GM23338 (cell line): Measurements from ENCODE around the gene THTPA. TPM values are rescaled to one million over a fixed set of nuclear protein-coding genes. Genes with fewer than 3 reads are reported as not detected.

ENCODE experiments used
- ATAC-seq: fragments of 200-7000 bp; cut with Tn5 transposase; 3 replicates; pipeline ENCODE4 v1.9.1; 2020
- DNase-seq: peaks from one replicate; pipeline ENCODE4 v3.0.0-alpha.2; 2015; ENCODE audit warnings: low spot score
- H2AFZ ChIP-seq: fragments of 200-600 bp; sonication (generic); 2 replicates; pipeline ENCODE4 v1.8.0; 2016; ENCODE audit warnings: antibody characterized with exemption, mild to moderate bottlenecking, moderate library complexity
- H3F3A ChIP-seq: fragments of 200-600 bp; sonication (generic); replicated peaks from 2 replicates; pipeline ENCODE4 v1.8.0; 2017; ENCODE audit warnings: antibody characterized with exemption, mixed run types, low read depth
- H3K27ac ChIP-seq: fragments of 200-600 bp; sonication (generic); 2 replicates; pipeline ENCODE4 v1.6.1; 2016; ENCODE audit warnings: low read depth
- H3K27me3 ChIP-seq: fragments of 200-600 bp; sonication (generic); 2 replicates; pipeline ENCODE4 v1.8.0; 2016; ENCODE audit warnings: mild to moderate bottlenecking, mixed run types, moderate library complexity; ENCODE audit not compliant: insufficient read depth
- H3K36me3 ChIP-seq: fragments of 200-600 bp; sonication (generic); 2 replicates; pipeline ENCODE4 v1.8.0; 2016; ENCODE audit warnings: mild to moderate bottlenecking; ENCODE audit not compliant: insufficient read depth
- H3K4me1 ChIP-seq: fragments of 200-600 bp; sonication (generic); 2 replicates; pipeline ENCODE4 v1.8.0; 2016; ENCODE audit warnings: mild to moderate bottlenecking, moderate library complexity; ENCODE audit not compliant: insufficient read depth
- H3K4me2 ChIP-seq: fragments of 200-600 bp; sonication (generic); 2 replicates; pipeline ENCODE4 v1.7.1; 2017; ENCODE audit warnings: mixed run types
- H3K4me3 ChIP-seq: fragments of 200-600 bp; sonication (generic); 2 replicates; pipeline ENCODE4 v1.6.1; 2016; ENCODE audit warnings: mixed run types
- H3K79me2 ChIP-seq: fragments of 200-600 bp; sonication (generic); replicated peaks from 2 replicates; pipeline ENCODE4 v1.8.0; 2017; ENCODE audit warnings: mild to moderate bottlenecking; ENCODE audit not compliant: insufficient read depth
- H3K9me2 ChIP-seq: fragments of 200-600 bp; sonication (generic); 2 replicates; pipeline ENCODE4 v1.8.0; 2017; ENCODE audit not compliant: insufficient read depth
- H4K20me1 ChIP-seq: fragments of 200-600 bp; sonication (generic); replicated peaks from 2 replicates; pipeline ENCODE4 v1.8.0; 2017; ENCODE audit warnings: mild to moderate bottlenecking; ENCODE audit not compliant: insufficient read depth
- H3K27ac Mint-ChIP-seq: 2 replicates; pipeline ENCODE4 v1.8.0; 2020; ENCODE audit warnings: inconsistent platforms, mild to moderate bottlenecking, moderate library complexity, mixed read lengths
- H3K27me3 Mint-ChIP-seq: 3 replicates; pipeline ENCODE4 v1.8.0; 2022; ENCODE audit warnings: low read depth, mild to moderate bottlenecking, moderate library complexity, mixed read lengths, inconsistent platforms; ENCODE audit not compliant: insufficient read depth, poor library complexity
- H3K36me3 Mint-ChIP-seq: 3 replicates; pipeline ENCODE4 v1.8.0; 2021; ENCODE audit warnings: low read depth, mild to moderate bottlenecking, inconsistent platforms, moderate library complexity, mixed read lengths
- H3K4me1 Mint-ChIP-seq: 3 replicates; pipeline ENCODE4 v1.8.0; 2020; ENCODE audit warnings: mild to moderate bottlenecking, inconsistent platforms, mixed read lengths
- H3K4me3 Mint-ChIP-seq: 3 replicates; pipeline ENCODE4 v1.8.0; 2021; ENCODE audit warnings: moderate library complexity, mild to moderate bottlenecking, inconsistent platforms, mixed read lengths
- H3K9me3 Mint-ChIP-seq: 3 replicates; pipeline ENCODE4 v1.8.0; 2020; ENCODE audit warnings: moderate library complexity, mild to moderate bottlenecking, inconsistent platforms, mixed read lengths
- CREB1 ChIP-seq: fragments of 250-450 bp; sonication (Bioruptor Pico); IDR thresholded peaks from 2 replicates; pipeline ENCODE4 v1.5.0; 2020; ENCODE audit warnings: low read depth, mild to moderate bottlenecking, moderate library complexity
- EZH2 ChIP-seq: fragments of 200-600 bp; sonication (generic); IDR thresholded peaks from one replicate; pipeline ENCODE4 v1.8.0; 2017; ENCODE audit warnings: antibody characterized with exemption, mild to moderate bottlenecking, low read depth; ENCODE audit not compliant: unreplicated experiment
- JUNB ChIP-seq: IDR thresholded peaks from one replicate; pipeline ENCODE4 v1.6.1; 2016; ENCODE audit warnings: antibody characterized with exemption; ENCODE audit not compliant: unreplicated experiment
- NANOG ChIP-seq: IDR thresholded peaks from 2 replicates; pipeline ENCODE4 v1.6.1; 2016; ENCODE audit warnings: antibody characterized with exemption, borderline replicate concordance
- POLR2AphosphoS5 ChIP-seq: IDR thresholded peaks from 2 replicates; pipeline ENCODE4 v1.6.1; 2016; ENCODE audit warnings: antibody characterized with exemption, low read depth
- STAT1 ChIP-seq: IDR thresholded peaks from one replicate; pipeline ENCODE4 v1.6.1; 2016; ENCODE audit warnings: antibody characterized with exemption; ENCODE audit not compliant: unreplicated experiment
- ZNF114 ChIP-seq: fragments of 250-450 bp; sonication (Bioruptor Pico); IDR thresholded peaks from 2 replicates; pipeline ENCODE4 v1.5.0; 2020; ENCODE audit warnings: mild to moderate bottlenecking, moderate library complexity
- polyA plus RNA-seq: library from polyadenylated mRNA; unstranded; fragments of >200 nt; fragmentation: Nextera tagmentation; extraction: Ambion mirVana; gene quantifications from 2 replicates; pipeline ENCODE4 v1.2.1, GENCODE V29; 2016
- total RNA-seq: library from RNA; depleted of rRNA; stranded (reverse); fragments of >200 nt; shearing (Covaris generic); gene quantifications from 2 replicates; pipeline ENCODE4 v1.2.3, GENCODE V29; 2014
- TF ChIP-seq, protein P1 (sequence below), 2 experiments: fragments of 200-600 bp in 1 of 2; sonication (generic) in 1 of 2; conservative IDR thresholded peaks; 2 replicates each; pipeline versions ENCODE4 v1.5.1 to v1.6.1; 2016 to 2017; ENCODE audit warnings: antibody characterized with exemption in 2 of 2, low read depth in 2 of 2, mild to moderate bottlenecking in 2 of 2, moderate library complexity in 1 of 2
- TF ChIP-seq, protein P2 (sequence below): fragments of 250-450 bp; sonication (Bioruptor Pico); IDR thresholded peaks from 2 replicates; pipeline ENCODE4 v1.5.0; 2020; ENCODE audit warnings: mild to moderate bottlenecking, moderate library complexity

The THTPA gene
- total and polyA plus RNA-seq, 2 experiments from 2014 or later, result 8.6 to 21.3 TPM

DNA sequence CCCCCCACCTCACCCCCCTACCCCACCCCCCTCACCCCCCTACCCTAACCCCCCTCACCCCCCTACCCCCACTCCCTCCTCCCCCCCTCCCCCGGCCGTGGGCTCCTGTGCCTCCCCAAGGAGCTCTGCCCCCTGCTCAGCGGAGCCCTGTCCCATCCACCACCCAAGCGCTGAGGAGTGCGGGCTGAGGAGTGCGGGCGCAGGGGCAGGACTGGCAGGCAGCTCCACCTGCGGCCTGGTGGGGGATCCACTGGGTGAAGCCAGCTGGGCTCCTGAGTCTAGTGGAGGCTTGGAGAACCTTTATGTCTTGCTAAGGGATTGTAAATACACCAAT lies 24.8 kb downstream of the THTPA start:
- Histone ChIP-seq H3K27me3 (peaks cover 18% of the 10 kb centered on the region), H3K9me2 (no peaks in the 10 kb centered on the region), H2AFZ (no peak overlapping the region), H3F3A (0 out of 2 replicates have a peak, but pooled peaks cover 10% of the 10 kb centered on the region), H3K4me1 (peaks cover 15% of the 10 kb centered on the region), H3K4me2 (no peak overlapping the region), H3K27ac (no peak overlapping the region), H4K20me1 (no peaks in the 10 kb centered on the region), H3K4me3 (no peak overlapping the region), H3K36me3 (no peaks in the 10 kb centered on the region), H3K79me2 (no peaks in the 10 kb centered on the region)
- Mint-ChIP-seq H3K36me3 (peaks cover 3% of the 10 kb centered on the region; the same call in 1 of the 3 replicates), H3K9me3 (peaks cover 17% of the 10 kb centered on the region), H3K4me1 (peaks cover 17% of the 10 kb centered on the region), H3K4me3 (no peak overlapping the region), H3K27ac (no peak overlapping the region), H3K27me3 (peaks cover 23% of the 10 kb centered on the region)
- DNase-seq (peak; percentile 72), ATAC-seq (no peak)
- TF ChIP-seq STAT1, result no peak
- TF ChIP-seq, protein P1, sequence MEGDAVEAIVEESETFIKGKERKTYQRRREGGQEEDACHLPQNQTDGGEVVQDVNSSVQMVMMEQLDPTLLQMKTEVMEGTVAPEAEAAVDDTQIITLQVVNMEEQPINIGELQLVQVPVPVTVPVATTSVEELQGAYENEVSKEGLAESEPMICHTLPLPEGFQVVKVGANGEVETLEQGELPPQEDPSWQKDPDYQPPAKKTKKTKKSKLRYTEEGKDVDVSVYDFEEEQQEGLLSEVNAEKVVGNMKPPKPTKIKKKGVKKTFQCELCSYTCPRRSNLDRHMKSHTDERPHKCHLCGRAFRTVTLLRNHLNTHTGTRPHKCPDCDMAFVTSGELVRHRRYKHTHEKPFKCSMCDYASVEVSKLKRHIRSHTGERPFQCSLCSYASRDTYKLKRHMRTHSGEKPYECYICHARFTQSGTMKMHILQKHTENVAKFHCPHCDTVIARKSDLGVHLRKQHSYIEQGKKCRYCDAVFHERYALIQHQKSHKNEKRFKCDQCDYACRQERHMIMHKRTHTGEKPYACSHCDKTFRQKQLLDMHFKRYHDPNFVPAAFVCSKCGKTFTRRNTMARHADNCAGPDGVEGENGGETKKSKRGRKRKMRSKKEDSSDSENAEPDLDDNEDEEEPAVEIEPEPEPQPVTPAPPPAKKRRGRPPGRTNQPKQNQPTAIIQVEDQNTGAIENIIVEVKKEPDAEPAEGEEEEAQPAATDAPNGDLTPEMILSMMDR (conservative IDR thresholded peaks at IDR 0.05; ENCODE audit: low read depth in 2 of 2), result peak; percentile 23 to 25; a peak in 2 of 4 replicates

DNA sequence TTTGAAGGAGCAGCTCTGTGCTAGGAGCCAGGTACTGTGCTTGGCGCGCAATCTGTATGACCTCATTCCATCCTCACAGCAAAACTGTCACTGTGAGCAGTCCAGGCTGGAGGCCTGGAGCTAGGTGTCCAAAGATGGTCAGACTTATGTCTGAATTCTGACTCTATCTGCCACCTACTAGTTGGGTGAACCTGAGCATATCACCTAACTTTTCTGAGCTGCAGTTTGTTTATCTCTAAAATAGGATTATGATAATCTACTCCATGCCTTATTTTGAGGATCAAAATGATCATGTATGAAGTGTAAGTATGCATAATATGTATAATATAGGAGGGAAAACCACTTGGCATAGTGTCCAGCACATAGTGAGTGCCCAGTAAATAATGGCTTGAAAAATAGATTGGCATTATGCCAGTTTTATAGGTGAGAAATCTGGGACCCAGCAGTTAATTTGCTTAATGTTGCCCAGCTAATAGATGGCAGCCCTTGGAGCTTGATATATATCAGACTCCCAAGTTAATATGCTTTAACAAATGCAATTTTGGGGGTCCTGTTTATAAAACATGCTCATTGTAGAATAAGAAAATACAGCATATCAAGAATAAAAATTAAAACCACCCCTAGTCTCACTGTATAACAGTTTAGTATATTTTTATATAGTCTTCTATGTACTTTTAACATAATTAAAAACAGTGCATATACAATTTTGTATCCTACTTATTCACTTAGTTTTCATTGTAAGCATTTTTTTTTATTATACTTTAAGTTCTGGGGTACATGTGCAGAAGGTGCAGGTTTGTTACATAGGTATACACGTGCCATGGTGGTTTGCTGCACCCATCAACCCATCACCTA lies 27.1 kb downstream of the THTPA start:
- Mint-ChIP-seq H3K27me3 (peaks cover 13% of the 10 kb centered on the region), H3K9me3 (peaks cover 17% of the 10 kb centered on the region; the same call in 2 of the 3 replicates), H3K27ac (no peak overlapping the region), H3K36me3 (peaks cover 3% of the 10 kb centered on the region; the same call in 1 of the 3 replicates), H3K4me1 (peaks cover 12% of the 10 kb centered on the region), H3K4me3 (no peak overlapping the region)
- Histone ChIP-seq H2AFZ (no peak overlapping the region), H3K27ac (no peak overlapping the region), H3F3A (0 out of 2 replicates have a peak, but pooled peaks cover 10% of the 10 kb centered on the region), H3K79me2 (no peaks in the 10 kb centered on the region), H3K4me2 (no peak overlapping the region), H3K4me3 (no peak overlapping the region), H3K36me3 (no peaks in the 10 kb centered on the region), H3K27me3 (no peaks in the 10 kb centered on the region), H4K20me1 (no peaks in the 10 kb centered on the region), H3K4me1 (peaks cover 15% of the 10 kb centered on the region), H3K9me2 (no peaks in the 10 kb centered on the region)
- DNase-seq (no peak), ATAC-seq (no peak)
- TF ChIP-seq NANOG (no peak), ZNF114 (no peak), POLR2AphosphoS5 (no peak), EZH2 (no peak), JUNB (no peak), CREB1 (CRISPR knock-in tag) (no peak), STAT1 (no peak)
- TF ChIP-seq, protein P2, sequence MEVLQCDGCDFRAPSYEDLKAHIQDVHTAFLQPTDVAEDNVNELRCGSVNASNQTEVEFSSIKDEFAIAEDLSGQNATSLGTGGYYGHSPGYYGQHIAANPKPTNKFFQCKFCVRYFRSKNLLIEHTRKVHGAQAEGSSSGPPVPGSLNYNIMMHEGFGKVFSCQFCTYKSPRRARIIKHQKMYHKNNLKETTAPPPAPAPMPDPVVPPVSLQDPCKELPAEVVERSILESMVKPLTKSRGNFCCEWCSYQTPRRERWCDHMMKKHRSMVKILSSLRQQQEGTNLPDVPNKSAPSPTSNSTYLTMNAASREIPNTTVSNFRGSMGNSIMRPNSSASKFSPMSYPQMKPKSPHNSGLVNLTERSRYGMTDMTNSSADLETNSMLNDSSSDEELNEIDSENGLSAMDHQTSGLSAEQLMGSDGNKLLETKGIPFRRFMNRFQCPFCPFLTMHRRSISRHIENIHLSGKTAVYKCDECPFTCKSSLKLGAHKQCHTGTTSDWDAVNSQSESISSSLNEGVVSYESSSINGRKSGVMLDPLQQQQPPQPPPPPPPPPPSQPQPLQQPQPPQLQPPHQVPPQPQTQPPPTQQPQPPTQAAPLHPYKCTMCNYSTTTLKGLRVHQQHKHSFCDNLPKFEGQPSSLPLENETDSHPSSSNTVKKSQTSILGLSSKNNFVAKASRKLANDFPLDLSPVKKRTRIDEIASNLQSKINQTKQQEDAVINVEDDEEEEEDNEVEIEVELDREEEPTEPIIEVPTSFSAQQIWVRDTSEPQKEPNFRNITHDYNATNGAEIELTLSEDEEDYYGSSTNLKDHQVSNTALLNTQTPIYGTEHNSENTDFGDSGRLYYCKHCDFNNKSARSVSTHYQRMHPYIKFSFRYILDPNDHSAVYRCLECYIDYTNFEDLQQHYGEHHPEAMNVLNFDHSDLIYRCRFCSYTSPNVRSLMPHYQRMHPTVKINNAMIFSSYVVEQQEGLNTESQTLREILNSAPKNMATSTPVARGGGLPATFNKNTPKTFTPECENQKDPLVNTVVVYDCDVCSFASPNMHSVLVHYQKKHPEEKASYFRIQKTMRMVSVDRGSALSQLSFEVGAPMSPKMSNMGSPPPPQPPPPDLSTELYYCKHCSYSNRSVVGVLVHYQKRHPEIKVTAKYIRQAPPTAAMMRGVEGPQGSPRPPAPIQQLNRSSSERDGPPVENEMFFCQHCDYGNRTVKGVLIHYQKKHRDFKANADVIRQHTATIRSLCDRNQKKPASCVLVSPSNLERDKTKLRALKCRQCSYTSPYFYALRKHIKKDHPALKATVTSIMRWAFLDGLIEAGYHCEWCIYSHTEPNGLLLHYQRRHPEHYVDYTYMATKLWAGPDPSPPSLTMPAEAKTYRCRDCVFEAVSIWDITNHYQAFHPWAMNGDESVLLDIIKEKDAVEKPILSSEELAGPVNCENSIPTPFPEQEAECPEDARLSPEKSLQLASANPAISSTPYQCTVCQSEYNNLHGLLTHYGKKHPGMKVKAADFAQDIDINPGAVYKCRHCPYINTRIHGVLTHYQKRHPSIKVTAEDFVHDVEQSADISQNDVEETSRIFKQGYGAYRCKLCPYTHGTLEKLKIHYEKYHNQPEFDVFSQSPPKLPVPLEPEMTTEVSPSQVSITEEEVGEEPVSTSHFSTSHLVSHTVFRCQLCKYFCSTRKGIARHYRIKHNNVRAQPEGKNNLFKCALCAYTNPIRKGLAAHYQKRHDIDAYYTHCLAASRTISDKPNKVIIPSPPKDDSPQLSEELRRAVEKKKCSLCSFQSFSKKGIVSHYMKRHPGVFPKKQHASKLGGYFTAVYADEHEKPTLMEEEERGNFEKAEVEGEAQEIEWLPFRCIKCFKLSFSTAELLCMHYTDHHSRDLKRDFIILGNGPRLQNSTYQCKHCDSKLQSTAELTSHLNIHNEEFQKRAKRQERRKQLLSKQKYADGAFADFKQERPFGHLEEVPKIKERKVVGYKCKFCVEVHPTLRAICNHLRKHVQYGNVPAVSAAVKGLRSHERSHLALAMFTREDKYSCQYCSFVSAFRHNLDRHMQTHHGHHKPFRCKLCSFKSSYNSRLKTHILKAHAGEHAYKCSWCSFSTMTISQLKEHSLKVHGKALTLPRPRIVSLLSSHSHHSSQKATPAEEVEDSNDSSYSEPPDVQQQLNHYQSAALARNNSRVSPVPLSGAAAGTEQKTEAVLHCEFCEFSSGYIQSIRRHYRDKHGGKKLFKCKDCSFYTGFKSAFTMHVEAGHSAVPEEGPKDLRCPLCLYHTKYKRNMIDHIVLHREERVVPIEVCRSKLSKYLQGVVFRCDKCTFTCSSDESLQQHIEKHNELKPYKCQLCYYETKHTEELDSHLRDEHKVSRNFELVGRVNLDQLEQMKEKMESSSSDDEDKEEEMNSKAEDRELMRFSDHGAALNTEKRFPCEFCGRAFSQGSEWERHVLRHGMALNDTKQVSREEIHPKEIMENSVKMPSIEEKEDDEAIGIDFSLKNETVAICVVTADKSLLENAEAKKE (CRISPR knock-in tag), result no peak
- TF ChIP-seq, protein P1 (conservative IDR thresholded peaks at IDR 0.05; ENCODE audit: low read depth in 2 of 2), result no peak
